ENCODE measurements around the gene COP1. TPM values are rescaled to one million over a fixed set of nuclear protein-coding genes. Genes with fewer than 3 reads are reported as not detected.

The COP1 gene
- total RNA-seq = 53.6 and 58.4 TPM in 2 replicates

DNA sequence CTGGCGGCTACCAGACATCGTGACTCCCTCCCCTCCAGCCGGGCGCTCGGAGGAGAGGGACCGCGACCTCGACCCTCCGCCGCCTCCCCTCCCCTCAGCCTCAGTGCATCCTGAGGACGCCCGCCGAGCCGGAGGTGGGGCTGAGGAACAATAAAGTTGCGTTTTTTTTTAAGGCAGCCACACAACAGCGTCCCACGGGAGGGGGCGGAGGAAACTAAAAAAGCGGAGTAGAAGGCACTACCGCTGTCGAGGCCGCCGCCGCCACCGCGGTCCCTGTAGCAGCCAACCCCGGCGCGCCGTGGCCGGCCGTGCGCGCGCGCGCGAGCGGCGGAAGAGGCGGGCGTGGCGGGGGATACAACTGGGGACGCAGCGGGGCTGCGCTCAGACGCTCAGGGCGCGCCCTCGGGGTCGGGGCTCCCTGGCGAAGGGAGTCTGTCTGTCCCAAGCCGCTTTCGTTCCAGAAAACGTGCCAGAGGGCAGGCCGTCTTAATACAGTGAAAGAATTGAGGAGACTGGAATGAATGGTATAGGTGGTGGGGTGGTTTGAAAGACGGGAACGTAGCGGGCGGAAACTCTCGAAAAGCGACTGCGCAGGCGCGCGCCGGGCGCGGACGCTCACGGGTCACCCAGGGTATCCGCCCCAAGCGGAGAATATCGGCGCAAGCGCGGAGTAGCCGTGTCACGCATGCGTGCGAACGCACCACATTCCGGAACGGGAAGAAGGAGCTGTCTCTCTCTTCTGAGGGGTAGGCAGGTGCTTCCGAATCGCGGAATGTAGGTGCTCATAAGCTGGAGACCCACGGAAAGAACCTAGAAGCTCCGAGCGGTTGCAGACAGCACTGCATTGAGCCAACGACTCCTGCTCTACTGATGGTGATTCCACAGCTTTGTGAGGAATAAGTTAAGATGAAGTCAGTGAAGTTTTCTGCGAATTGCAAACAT lies at the start of gene COP1:
COP1 (minus strand) TSS at position 326 of the 942 bp plus-strand sequence; CDS start at position 18, 308 bp downstream.

Small RNA genes within 50 kb of the gene (small RNA-seq; reads per million reads assigned to genes)
- gene RF00066 = not detected
- gene RNU2-12P = not detected
- not detected for gene RPS29P5
- gene SCARNA3 = 40.9 reads per million, percentile 97 among the genes with 10 or more reads in this experiment
